Measurements from ENCODE around the gene F10. TPM values are rescaled to one million over a fixed set of nuclear protein-coding genes. Genes with fewer than 3 reads are reported as not detected.

Gene F10
- total and polyA plus RNA-seq, 2 experiments from 2014 or later: 0.76 to 1.6 TPM

GRCh38 chr13:113087923-113088690 is 34.5 kb upstream of the F10 start:
- no peak overlapping the region for H2AFZ ChIP-seq
- ATAC-seq: no peak
- no peaks in the 10 kb centered on the region for H3K4me1 ChIP-seq (ENCODE audit: insufficient read depth)
- Mint-ChIP-seq H3K9me3 (no peaks in the 10 kb centered on the region), H3K27me3 (ENCODE audit: insufficient read depth, low read depth, poor library complexity) (peaks cover 14% of the 10 kb centered on the region), H3K4me1 (peaks cover 17% of the 10 kb centered on the region), H3K27ac (no peak overlapping the region), H3K4me3 (no peak overlapping the region), H3K36me3 (ENCODE audit: low read depth) (peaks cover 3% of the 10 kb centered on the region; the same call in 1 of the 3 replicates)
- no peaks in the 10 kb centered on the region for H3K9me2 ChIP-seq (ENCODE audit: insufficient read depth)
- H3K36me3 ChIP-seq (ENCODE audit: insufficient read depth): no peaks in the 10 kb centered on the region
- H3K27me3 ChIP-seq (ENCODE audit: insufficient read depth): no peaks in the 10 kb centered on the region
- H3K27ac ChIP-seq (ENCODE audit: low read depth): no peak overlapping the region
- no peak overlapping the region for H3K4me2 ChIP-seq
- 0 out of 2 replicates have a peak, but pooled peaks cover 4% of the 10 kb centered on the region for H3F3A ChIP-seq (replicated peaks; ENCODE audit: low read depth)
- TF ChIP-seq POLR2AphosphoS5 (IDR thresholded peaks at IDR 0.05; ENCODE audit: low read depth) (no peak), NANOG (IDR thresholded peaks at IDR 0.05; ENCODE audit: borderline replicate concordance) (no peak), CREB1 (CRISPR knock-in tag; IDR thresholded peaks at IDR 0.05; ENCODE audit: low read depth) (no peak), ZNF462 (CRISPR knock-in tag; IDR thresholded peaks at IDR 0.05) (no peak), ETS1 (IDR thresholded peaks at IDR 0.05) (no peak), ZNF331 (CRISPR knock-in tag; IDR thresholded peaks at IDR 0.05; ENCODE audit: low read depth) (no peak), ZNF114 (CRISPR knock-in tag; IDR thresholded peaks at IDR 0.05) (no peak), REST (IDR thresholded peaks at IDR 0.05; ENCODE audit: unreplicated experiment) (no peak), EZH2phosphoT487 (IDR thresholded peaks at IDR 0.05; ENCODE audit: unreplicated experiment) (no peak)
- no peak overlapping the region for H3K4me3 ChIP-seq
- no peaks in the 10 kb centered on the region for H4K20me1 ChIP-seq (replicated peaks; ENCODE audit: insufficient read depth)
- no peaks in the 10 kb centered on the region for H3K79me2 ChIP-seq (replicated peaks; ENCODE audit: insufficient read depth)
- DNase-seq (ENCODE audit: low spot score): no peak

All from GM23338 (cell line).